Body of pancreas (tissue), 4 donors: Measurements from ENCODE around the gene SPATS2. TPM values are rescaled to one million over a fixed set of nuclear protein-coding genes. Genes with fewer than 3 reads are reported as not detected.

Experiments
- ATAC-seq: fragments of 150-250 bp; one replicate; pipeline ENCODE4 v1.9.1; 2016
- DNase-seq, 4 donors: peaks; one replicate each; pipeline ENCODE4 v3.0.0-alpha.2; 2019
- H3K27ac ChIP-seq, 4 donors: fragments of 200-600 bp; sonication (generic); 1 replicate in 3 of 4; 2 replicates in 1 of 4; pipeline versions ENCODE4 v1.5.1 to v1.6.1; 2016 to 2019; ENCODE audit warnings: mild to moderate bottlenecking in 1 of 4, mixed read lengths in 1 of 4, moderate library complexity in 1 of 4
- H3K27me3 ChIP-seq, 2 donors: fragments of 200-600 bp; sonication (generic); one replicate each; pipeline ENCODE4 v1.6.0; 2016; ENCODE audit warnings: mild to moderate bottlenecking in 1 of 2
- H3K36me3 ChIP-seq, 2 donors: fragments of 200-600 bp; sonication (generic); replicated peaks in 1 of 2; 2 replicates each; pipeline ENCODE4 v1.5.1; 2016; ENCODE audit warnings: low read depth in 2 of 2; ENCODE audit not compliant: insufficient read depth in 1 of 2
- H3K4me1 ChIP-seq: fragments of 200-600 bp; sonication (generic); one replicate; pipeline ENCODE4 v1.6.0; 2016
- H3K4me3 ChIP-seq, 2 donors: fragments of 200-600 bp; sonication (generic); 1 replicate in 1 of 2; 2 replicates in 1 of 2; pipeline ENCODE4 v1.5.1; 2016 to 2019
- H3K9me3 ChIP-seq, 3 donors: fragments of 200-600 bp; sonication (generic); 1 replicate in 2 of 3; 2 replicates in 1 of 3; pipeline ENCODE4 v1.5.1; 2016
- CTCF ChIP-seq, 7 experiments: fragments of 450-650 bp in 4 of 7; fragments of 200-600 bp in 3 of 7; sonication (generic) in 3 of 7; IDR thresholded peaks; one replicate each; pipeline ENCODE4 v1.5.1; 2016 to 2019; ENCODE audit warnings: antibody characterized with exemption in 7 of 7
- POLR2A ChIP-seq, 3 donors: fragments of 450-650 bp; IDR thresholded peaks; one replicate each; pipeline ENCODE4 v1.6.1; 2016; ENCODE audit warnings: antibody characterized with exemption in 3 of 3, mild to moderate bottlenecking in 2 of 3
- WGBS, 2 donors: methylation state at CpG; one replicate each; pipeline ENCODE4 v1.1.5; 2017; 5-methylcytosine and 5-hydroxymethylcytosine counted together
- intact Hi-C: fragments of 100-400 bp; cut with DNase I; formaldehyde crosslinking; loops from one replicate; pipeline ENCODE4 v1.15.1; 2023
- total RNA-seq, 2 donors: library from RNA; depleted of rRNA; stranded (reverse); fragments of >200 nt; gene quantifications; one replicate each; pipeline ENCODE4 v1.1.0, GENCODE V29; 2016

Gene SPATS2
- total RNA-seq, 2 donors from 2014 or later = 10.9 to 17.5 TPM

- Histone ChIP-seq H3K4me1 (no peaks in the 10 kb centered on the region), H3K36me3 (no peaks in the 10 kb centered on the region), H3K27ac (no peak overlapping the region), H3K4me3 (no peak overlapping the region), H3K9me3 (no peaks in the 10 kb centered on the region), H3K27me3 (no peaks in the 10 kb centered on the region)
- no peak for TF ChIP-seq CTCF (IDR thresholded peaks at IDR 0.05)
- no peak for TF ChIP-seq POLR2A (IDR thresholded peaks at IDR 0.05)
- DNase-seq (no peak), ATAC-seq (no peak)
- WGBS, 2 donors = 86 to 100% methylated on average over 1 of the region's 1 CpG
- intact Hi-C loops = no loop called here
Measured at GRCh38 chr12:49439042-49439441, 71.8 kb downstream of the SPATS2 start.

- no peaks in the 10 kb centered on the region for H3K4me1 ChIP-seq
- intact Hi-C loops = no loop called here
- H3K36me3 ChIP-seq = no peaks in the 10 kb centered on the region
- no peak overlapping the region for H3K4me3 ChIP-seq
- ATAC-seq (no peak), DNase-seq (no peak)
- H3K27me3 ChIP-seq = no peaks in the 10 kb centered on the region
- no peak for TF ChIP-seq CTCF (IDR thresholded peaks at IDR 0.05)
- no peak for TF ChIP-seq POLR2A (IDR thresholded peaks at IDR 0.05)
- WGBS, 2 donors = 85 to 93% methylated on average over 2 of the region's 2 CpGs
- H3K27ac ChIP-seq = no peak overlapping the region
- no peaks in the 10 kb centered on the region for H3K9me3 ChIP-seq
Measured at GRCh38 chr12:49440035-49440434, 72.8 kb downstream of the SPATS2 start.

- DNase-seq (no peak), ATAC-seq (no peak)
- H3K27ac ChIP-seq = no peak overlapping the region
- intact Hi-C loops = no loop called here
- TF ChIP-seq CTCF (IDR thresholded peaks at IDR 0.05) (no peak), POLR2A (IDR thresholded peaks at IDR 0.05) (no peak)
- H3K4me1 ChIP-seq = no peaks in the 10 kb centered on the region
- H3K9me3 ChIP-seq = no peaks in the 10 kb centered on the region
- H3K4me3 ChIP-seq = no peak overlapping the region
- H3K27me3 ChIP-seq = no peaks in the 10 kb centered on the region
- H3K36me3 ChIP-seq = no peaks in the 10 kb centered on the region
- 64 to 70% methylated on average over 1 of the region's 1 CpG for WGBS, 2 donors
Measured at GRCh38 chr12:49442915-49443314, 75.7 kb downstream of the SPATS2 start.

- H3K9me3 ChIP-seq = no peaks in the 10 kb centered on the region
- no peak overlapping the region for H3K27ac ChIP-seq
- 96 to 98% methylated on average over 4 of the region's 4 CpGs for WGBS, 2 donors
- DNase-seq = no peak
- no peak overlapping the region for H3K4me3 ChIP-seq
- H3K27me3 ChIP-seq = no peaks in the 10 kb centered on the region
- no peak for ATAC-seq
- TF ChIP-seq POLR2A (IDR thresholded peaks at IDR 0.05) = no peak
- TF ChIP-seq CTCF (IDR thresholded peaks at IDR 0.05) = no peak
- intact Hi-C loops = no loop called here
- no peaks in the 10 kb centered on the region for H3K36me3 ChIP-seq
- H3K4me1 ChIP-seq = no peaks in the 10 kb centered on the region
Measured at GRCh38 chr12:49446571-49446970, 79.3 kb downstream of the SPATS2 start.

GRCh38 chr12:49448858-49449257 is 81.6 kb downstream of the SPATS2 start:
- no peaks in the 10 kb centered on the region for H3K4me1 ChIP-seq
- DNase-seq = no peak
- H3K27ac ChIP-seq = no peak overlapping the region
- intact Hi-C loops = no loop called here
- TF ChIP-seq POLR2A (IDR thresholded peaks at IDR 0.05) = no peak
- no peak overlapping the region for H3K4me3 ChIP-seq
- no peak for ATAC-seq
- H3K27me3 ChIP-seq = no peaks in the 10 kb centered on the region
- no peaks in the 10 kb centered on the region for H3K36me3 ChIP-seq
- WGBS, 2 donors = 94 to 99% methylated on average over 3 of the region's 3 CpGs
- no peaks in the 10 kb centered on the region for H3K9me3 ChIP-seq
